GM12891 (cell line): Measurements from ENCODE around the gene KCNMA1.

Experiments
- PAX5 ChIP-seq: IDR thresholded peaks from 2 replicates; pipeline ENCODE4 v1.6.1; 2011; ENCODE audit warnings: low read length, moderate library complexity, mild to moderate bottlenecking; ENCODE audit not compliant: insufficient read depth, severe bottlenecking
- POLR2A ChIP-seq: IDR thresholded peaks from 2 replicates; pipeline ENCODE4 v1.6.1; 2011; ENCODE audit warnings: low read depth, low read length, control low read depth
- SPI1 ChIP-seq: IDR thresholded peaks from 2 replicates; pipeline ENCODE4 v1.6.1; 2011; ENCODE audit warnings: low read depth, low read length, control low read depth

DNA sequence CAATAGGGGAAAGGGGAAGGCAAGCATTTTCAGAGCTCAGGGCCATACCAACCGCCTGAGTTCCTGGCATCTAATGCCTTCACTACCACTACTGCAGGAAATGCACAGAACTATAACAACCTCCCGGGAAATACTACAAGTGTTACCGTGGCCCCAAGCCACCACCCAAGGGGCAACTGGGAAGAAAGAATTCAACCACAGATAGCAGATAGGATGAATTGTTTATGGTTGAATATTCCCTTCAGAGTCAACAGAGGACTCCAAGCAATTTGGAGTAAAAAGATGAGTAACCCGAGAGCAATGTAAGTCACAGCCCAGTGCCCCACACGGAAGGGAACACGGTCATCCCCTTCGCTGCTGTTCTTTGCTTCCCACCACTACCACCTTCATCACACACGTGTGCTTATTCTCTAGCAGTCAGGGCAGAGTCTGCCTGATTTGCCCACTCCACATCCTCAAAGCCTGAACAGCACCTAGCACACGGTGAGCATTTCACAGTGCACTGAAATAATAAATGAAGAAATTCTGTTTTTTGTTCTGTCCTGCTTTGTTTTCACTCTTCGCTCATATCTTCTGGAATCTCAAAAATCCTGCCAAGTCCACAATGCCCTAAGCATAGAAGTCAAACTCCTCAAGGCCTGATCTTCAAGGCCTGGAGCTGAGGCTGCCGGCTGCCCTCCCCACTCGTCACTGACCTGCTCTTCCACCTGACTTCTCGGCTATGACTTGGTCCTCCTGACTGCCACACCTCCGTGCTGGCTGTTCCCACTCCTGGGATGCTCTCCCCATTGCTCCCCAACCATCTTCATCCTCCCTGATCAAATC lies 221.1 kb downstream of the KCNMA1 start:
- TF ChIP-seq POLR2A (no peak), PAX5 (no peak), SPI1 (no peak)
